WTC11 (cell line): ENCODE results near the gene ISL1. TPM values are rescaled to one million over a fixed set of nuclear protein-coding genes. Genes with fewer than 3 reads are reported as not detected.

Experiments used
- ATAC-seq: fragments of 200-7000 bp; cut with Tn5 transposase; 2 replicates; pipeline ENCODE4 v1.10.0; 2021; ENCODE audit warnings: mild to moderate bottlenecking, moderate library complexity
- CTCF ChIA-PET: fragments of 300-600 bp; sonication (Branson Sonifier 250); formaldehyde crosslinking; loops from one replicate; lab custom pipeline; 2021; ENCODE audit warnings: antibody characterized with exemption; lab: Charles Lee
- POLR2A ChIA-PET: fragments of 350-600 bp; sonication (Branson Sonifier 250); formaldehyde crosslinking; loops from one replicate; lab custom pipeline; 2021; ENCODE audit warnings: antibody characterized with exemption; lab: Charles Lee
- DNase-seq: peaks from one replicate; pipeline ENCODE4 v3.0.0; 2021; ENCODE audit warnings: low spot score
- H3K27ac Mint-ChIP-seq: 2 replicates; pipeline ENCODE4 v1.8.0; 2021; ENCODE audit warnings: mixed read lengths
- H3K27me3 Mint-ChIP-seq: 2 replicates; pipeline ENCODE4 v1.8.0; 2021; ENCODE audit warnings: low read depth, mild to moderate bottlenecking, moderate library complexity, mixed read lengths
- H3K36me3 Mint-ChIP-seq: 2 replicates; pipeline ENCODE4 v1.8.0; 2021; ENCODE audit warnings: mixed read lengths
- H3K4me1 Mint-ChIP-seq: 2 replicates; pipeline ENCODE4 v1.8.0; 2022; ENCODE audit warnings: mixed read lengths
- H3K4me3 Mint-ChIP-seq: 2 replicates; pipeline ENCODE4 v1.8.0; 2021; ENCODE audit warnings: mild to moderate bottlenecking, moderate library complexity, mixed read lengths
- H3K9me3 Mint-ChIP-seq: 2 replicates; pipeline ENCODE4 v1.8.0; 2021; ENCODE audit warnings: mixed read lengths
- CREB1 ChIP-seq: sonication (generic); formaldehyde crosslinking; IDR thresholded peaks from 2 replicates; pipeline ENCODE4 v1.8.0; 2023; ENCODE audit warnings: mild to moderate bottlenecking, missing genetic modification reagents
- EMX1 ChIP-seq: fragments of 250-450 bp; sonication (Bioruptor Pico); IDR thresholded peaks from 2 replicates; pipeline ENCODE4 v1.8.0; 2021; ENCODE audit warnings: mild to moderate bottlenecking
- FOXK1 ChIP-seq: sonication (generic); formaldehyde crosslinking; IDR thresholded peaks from 2 replicates; pipeline ENCODE4 v1.8.0; 2022; ENCODE audit warnings: mild to moderate bottlenecking, moderate library complexity, missing genetic modification reagents
- FOXP4 ChIP-seq: sonication (generic); formaldehyde crosslinking; IDR thresholded peaks from 2 replicates; pipeline ENCODE4 v1.8.0; 2022; ENCODE audit warnings: mild to moderate bottlenecking, missing genetic modification reagents
- GTF2I ChIP-seq: fragments of 250-450 bp; sonication (Bioruptor Pico); conservative IDR thresholded peaks from 2 replicates; pipeline ENCODE4 v1.4.0; 2021; ENCODE audit warnings: mild to moderate bottlenecking
- JAZF1 ChIP-seq: fragments of 250-450 bp; sonication (Bioruptor Pico); IDR thresholded peaks from 2 replicates; pipeline ENCODE4 v1.9.0; 2021; ENCODE audit warnings: moderate library complexity, mild to moderate bottlenecking, inconsistent platforms
- MXD4 ChIP-seq: fragments of 250-450 bp; sonication (Bioruptor Pico); IDR thresholded peaks from 2 replicates; pipeline ENCODE4 v1.8.0; 2021; ENCODE audit warnings: mild to moderate bottlenecking, moderate library complexity, borderline replicate concordance
- MYBL2 ChIP-seq: sonication (generic); formaldehyde crosslinking; IDR thresholded peaks from 2 replicates; pipeline ENCODE4 v1.8.1; 2023; ENCODE audit warnings: mild to moderate bottlenecking, moderate library complexity, missing genetic modification reagents
- NR1H2 ChIP-seq: sonication (generic); formaldehyde crosslinking; IDR thresholded peaks from 2 replicates; pipeline ENCODE4 v1.9.0; 2021; ENCODE audit warnings: mild to moderate bottlenecking, moderate library complexity, missing genetic modification reagents
- RORB ChIP-seq: fragments of 250-450 bp; sonication (Bioruptor Pico); IDR thresholded peaks from 2 replicates; pipeline ENCODE4 v1.9.0; 2021; ENCODE audit warnings: mild to moderate bottlenecking
- SMAD4 ChIP-seq: sonication (generic); formaldehyde crosslinking; IDR thresholded peaks from 2 replicates; pipeline ENCODE4 v1.8.0; 2022; ENCODE audit warnings: mild to moderate bottlenecking, missing genetic modification reagents
- SP1 ChIP-seq: sonication (generic); formaldehyde crosslinking; conservative IDR thresholded peaks from 2 replicates; pipeline ENCODE4 v1.8.1; 2022; ENCODE audit warnings: missing genetic modification reagents
- TEAD4 ChIP-seq: sonication (generic); formaldehyde crosslinking; IDR thresholded peaks from 2 replicates; pipeline ENCODE4 v1.8.0; 2022; ENCODE audit warnings: mild to moderate bottlenecking, missing genetic modification reagents
- ZNF425 ChIP-seq: fragments of 250-450 bp; sonication (Bioruptor Pico); conservative IDR thresholded peaks from 2 replicates; pipeline ENCODE4 v1.9.0; 2021; ENCODE audit warnings: mild to moderate bottlenecking
- total RNA-seq: library from RNA; stranded (reverse); gene quantifications from 3 replicates; pipeline ENCODE4 v1.2.3, GENCODE V29; 2021
- TF ChIP-seq, protein P1 (sequence below): sonication (generic); formaldehyde crosslinking; IDR thresholded peaks from 2 replicates; pipeline ENCODE4 v1.8.0; 2022; ENCODE audit warnings: mild to moderate bottlenecking, missing genetic modification reagents
- TF ChIP-seq, protein P2 (sequence below): fragments of 250-450 bp; sonication (Bioruptor Pico); IDR thresholded peaks from 2 replicates; pipeline ENCODE4 v1.9.0; 2021; ENCODE audit warnings: moderate library complexity, mild to moderate bottlenecking, inconsistent platforms, borderline replicate concordance
- TF ChIP-seq, protein P3 (sequence below): fragments of 250-450 bp; sonication (Bioruptor Pico); IDR thresholded peaks from 2 replicates; pipeline ENCODE4 v2.1.2; 2022; ENCODE audit warnings: mild to moderate bottlenecking, moderate library complexity

ISL1 gene
- total RNA-seq, 1 experiment from 2014 or later: not detected

DNA sequence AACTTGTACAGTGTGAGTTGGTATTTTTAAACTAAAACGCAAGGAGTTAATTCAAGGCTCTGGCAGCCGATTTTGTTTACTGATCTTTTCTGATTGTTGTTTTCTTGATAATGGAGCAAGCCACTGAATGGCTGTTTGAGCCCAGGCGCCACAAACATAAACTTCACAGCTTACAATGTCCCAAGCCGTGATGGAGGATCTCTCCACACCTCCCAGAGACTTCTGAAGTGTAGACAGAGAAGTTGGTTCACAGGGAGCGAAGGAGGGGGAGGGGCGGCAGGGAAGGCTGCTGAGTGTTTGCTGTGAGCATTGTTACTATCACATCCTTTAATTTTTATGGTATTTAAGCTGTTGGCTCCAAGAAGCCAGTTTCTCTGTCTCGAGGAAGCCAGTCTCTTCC, 14.7 kb downstream of the ISL1 start:
- Mint-ChIP-seq H3K9me3 (no peaks in the 10 kb centered on the region), H3K27me3 (peaks cover 99% of the 10 kb centered on the region), H3K27ac (no peak overlapping the region)
- TF ChIP-seq ZNF425 (CRISPR knock-in tag): no peak
- TF ChIP-seq CREB1 (CRISPR knock-in tag): no peak
- TF ChIP-seq TEAD4: no peak
- TF ChIP-seq SP1: no peak
- TF ChIP-seq FOXP4 (CRISPR knock-in tag): no peak
- no peak for TF ChIP-seq GTF2I
- TF ChIP-seq JAZF1 (CRISPR knock-in tag): no peak
- no peak for TF ChIP-seq FOXK1 (CRISPR knock-in tag)
- no peak for TF ChIP-seq EMX1 (CRISPR knock-in tag)
- no peak for TF ChIP-seq MXD4 (CRISPR knock-in tag)
- no peak for TF ChIP-seq MYBL2 (CRISPR knock-in tag)
- TF ChIP-seq, all 79 proteins: peak for 0
- peaks cover 68% of the 10 kb centered on the region for H3K4me1 Mint-ChIP-seq
- no peak overlapping the region for H3K4me3 Mint-ChIP-seq
- no peak for ATAC-seq
- POLR2A ChIA-PET: interaction anchor here (1.4 kb wide), 1 partner anchor 15 kb away, joined by 4 read pairs; the partner anchor contains the start of gene ISL1
- CTCF ChIA-PET: interaction anchor here (1.8 kb wide), 1 partner anchor 609 kb away, joined by 4 read pairs; no protein-coding TSS in a partner anchor
- peak; percentile 56 for DNase-seq
- H3K36me3 Mint-ChIP-seq: no peaks in the 10 kb centered on the region

DNA sequence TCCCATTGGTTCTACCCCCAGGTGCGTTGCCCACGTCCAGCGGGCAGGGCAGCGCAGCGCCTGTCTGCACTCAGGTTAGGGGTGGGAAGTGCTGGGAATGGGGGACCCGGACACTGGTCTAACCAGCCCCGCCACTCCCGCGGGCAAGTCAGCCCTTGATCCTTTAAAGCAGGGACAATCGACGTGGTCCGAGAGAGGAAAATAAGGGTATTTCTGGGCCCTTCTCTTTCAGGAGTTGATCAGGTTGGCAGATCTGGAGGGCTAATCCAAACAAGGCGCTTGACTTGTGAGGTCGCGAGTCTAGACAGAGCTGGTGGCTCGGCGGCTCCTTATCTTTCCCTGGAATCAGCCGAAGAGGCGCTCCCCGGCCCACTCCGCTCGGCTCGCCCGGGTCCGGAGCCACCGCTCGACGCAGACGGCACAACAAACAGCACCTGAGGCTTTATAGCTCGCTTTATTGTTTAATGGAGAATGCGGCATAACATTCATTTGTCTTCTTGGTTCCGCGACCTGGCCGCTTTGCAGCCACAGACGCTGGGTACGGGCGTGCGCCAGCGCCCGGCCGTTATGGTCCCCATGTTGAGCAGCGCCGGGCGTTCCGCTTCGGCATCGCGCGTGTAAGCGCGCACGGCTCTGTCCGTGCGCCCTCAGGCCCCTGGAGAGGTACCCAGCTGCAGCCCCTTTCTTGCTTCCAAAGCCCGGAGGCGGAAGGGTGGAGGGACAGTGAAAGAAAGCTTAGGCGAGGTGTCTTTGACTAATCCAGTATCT, 15.8 kb downstream of the ISL1 start:
- H3K36me3 Mint-ChIP-seq: no peaks in the 10 kb centered on the region
- ATAC-seq (peak; percentile 67), DNase-seq (peak; percentile 41)
- no peaks in the 10 kb centered on the region for H3K9me3 Mint-ChIP-seq
- H3K4me1 Mint-ChIP-seq: peaks cover 57% of the 10 kb centered on the region
- H3K4me3 Mint-ChIP-seq: peak overlapping the region; percentile 77
- ChIA-PET CTCF (interaction anchor here (1.0 to 1.8 kb wide), 3 partner anchors 11 to 608 kb away, joined by 3 to 9 read pairs (median 4); no protein-coding TSS in a partner anchor), POLR2A (interaction anchor here (1.4 kb wide), 1 partner anchor 16 kb away, joined by 4 read pairs; the partner anchor contains the start of gene ISL1)
- TF ChIP-seq RORB (CRISPR knock-in tag) (no peak), NR1H2 (no peak), SMAD4 (CRISPR knock-in tag) (no peak), JAZF1 (CRISPR knock-in tag) (no peak), FOXP4 (CRISPR knock-in tag) (no peak), ZNF425 (CRISPR knock-in tag) (no peak)
- TF ChIP-seq, protein P1, sequence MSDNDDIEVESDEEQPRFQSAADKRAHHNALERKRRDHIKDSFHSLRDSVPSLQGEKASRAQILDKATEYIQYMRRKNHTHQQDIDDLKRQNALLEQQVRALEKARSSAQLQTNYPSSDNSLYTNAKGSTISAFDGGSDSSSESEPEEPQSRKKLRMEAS: no peak
- TF ChIP-seq, protein P2, sequence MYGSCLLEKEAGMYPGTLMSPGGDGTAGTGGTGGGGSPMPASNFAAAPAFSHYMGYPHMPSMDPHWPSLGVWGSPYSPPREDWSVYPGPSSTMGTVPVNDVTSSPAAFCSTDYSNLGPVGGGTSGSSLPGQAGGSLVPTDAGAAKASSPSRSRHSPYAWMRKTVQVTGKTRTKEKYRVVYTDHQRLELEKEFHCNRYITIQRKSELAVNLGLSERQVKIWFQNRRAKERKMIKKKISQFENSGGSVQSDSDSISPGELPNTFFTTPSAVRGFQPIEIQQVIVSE (CRISPR knock-in tag): no peak
- TF ChIP-seq, protein P3, sequence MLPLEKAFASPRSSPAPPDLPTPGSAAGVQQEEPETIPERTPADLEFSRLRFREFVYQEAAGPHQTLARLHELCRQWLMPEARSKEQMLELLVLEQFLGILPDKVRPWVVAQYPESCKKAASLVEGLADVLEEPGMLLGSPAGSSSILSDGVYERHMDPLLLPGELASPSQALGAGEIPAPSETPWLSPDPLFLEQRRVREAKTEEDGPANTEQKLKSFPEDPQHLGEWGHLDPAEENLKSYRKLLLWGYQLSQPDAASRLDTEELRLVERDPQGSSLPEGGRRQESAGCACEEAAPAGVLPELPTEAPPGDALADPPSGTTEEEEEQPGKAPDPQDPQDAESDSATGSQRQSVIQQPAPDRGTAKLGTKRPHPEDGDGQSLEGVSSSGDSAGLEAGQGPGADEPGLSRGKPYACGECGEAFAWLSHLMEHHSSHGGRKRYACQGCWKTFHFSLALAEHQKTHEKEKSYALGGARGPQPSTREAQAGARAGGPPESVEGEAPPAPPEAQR: no peak
- H3K27ac Mint-ChIP-seq: no peak overlapping the region
- peaks cover 98% of the 10 kb centered on the region for H3K27me3 Mint-ChIP-seq
